LNCaP clone FGC (cell line): ENCODE results near the gene ATP8A2.
A peak's percentile ranks its signal among the peaks of the same experiment; 100 is the strongest.
"Not testable (repeated sequence)": the region's sequence is repeated elsewhere in the genome, so short reads cannot be mapped to it uniquely, and the experiment has no call there.

ENCODE experiments used
- DNase-seq: peaks from one replicate; pipeline ENCODE4 v3.0.0-alpha.2; 2011; ENCODE audit warnings: low read depth
- H3K4me3 ChIP-seq: 2 replicates; pipeline ENCODE4 v1.5.1; 2011; ENCODE audit warnings: mild to moderate bottlenecking, low read depth, low read length, control low read depth
- TF ChIP-seq, protein P1 (sequence below): IDR thresholded peaks from 2 replicates; pipeline ENCODE4 v1.5.1; 2012; ENCODE audit warnings: mild to moderate bottlenecking; ENCODE audit not compliant: control insufficient read depth, insufficient read depth; ENCODE audit errors: extremely low read depth

ATP8A2 gene

DNA sequence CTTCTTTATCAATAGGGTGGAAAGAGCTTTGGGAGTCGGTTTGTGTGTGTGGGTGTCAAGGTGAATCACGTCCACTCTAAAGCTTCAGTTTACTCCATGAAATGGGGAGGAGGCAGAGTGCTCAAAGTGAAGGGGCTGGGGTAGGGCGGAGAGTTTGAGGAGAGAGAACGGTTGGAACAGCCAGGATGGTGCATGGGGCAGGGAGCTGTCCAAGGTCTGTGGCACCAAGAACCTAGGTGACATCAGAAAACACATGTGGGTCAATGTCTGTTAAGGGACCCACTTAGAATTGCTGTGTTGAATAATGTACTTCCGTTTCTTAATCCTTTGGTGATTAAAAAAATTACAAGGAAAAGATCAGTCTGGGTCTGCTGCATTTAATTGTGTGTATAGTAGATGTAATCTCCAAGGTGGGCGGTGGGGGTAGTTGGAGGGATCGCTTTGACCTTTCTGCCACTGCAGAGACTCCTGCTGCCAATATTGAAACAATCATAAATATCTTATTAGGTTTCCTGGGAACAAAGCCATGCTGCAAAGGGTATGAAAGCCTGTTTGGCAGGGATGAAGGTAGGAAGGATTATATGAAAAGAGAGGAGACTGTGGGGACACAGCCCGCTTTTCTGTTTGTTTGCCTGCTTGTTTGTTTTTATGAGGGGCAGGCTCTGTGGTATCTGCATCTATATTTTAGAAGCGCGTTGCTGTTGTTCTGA is 122.3 kb downstream of the ATP8A2 start:
- TF ChIP-seq, protein P1, sequence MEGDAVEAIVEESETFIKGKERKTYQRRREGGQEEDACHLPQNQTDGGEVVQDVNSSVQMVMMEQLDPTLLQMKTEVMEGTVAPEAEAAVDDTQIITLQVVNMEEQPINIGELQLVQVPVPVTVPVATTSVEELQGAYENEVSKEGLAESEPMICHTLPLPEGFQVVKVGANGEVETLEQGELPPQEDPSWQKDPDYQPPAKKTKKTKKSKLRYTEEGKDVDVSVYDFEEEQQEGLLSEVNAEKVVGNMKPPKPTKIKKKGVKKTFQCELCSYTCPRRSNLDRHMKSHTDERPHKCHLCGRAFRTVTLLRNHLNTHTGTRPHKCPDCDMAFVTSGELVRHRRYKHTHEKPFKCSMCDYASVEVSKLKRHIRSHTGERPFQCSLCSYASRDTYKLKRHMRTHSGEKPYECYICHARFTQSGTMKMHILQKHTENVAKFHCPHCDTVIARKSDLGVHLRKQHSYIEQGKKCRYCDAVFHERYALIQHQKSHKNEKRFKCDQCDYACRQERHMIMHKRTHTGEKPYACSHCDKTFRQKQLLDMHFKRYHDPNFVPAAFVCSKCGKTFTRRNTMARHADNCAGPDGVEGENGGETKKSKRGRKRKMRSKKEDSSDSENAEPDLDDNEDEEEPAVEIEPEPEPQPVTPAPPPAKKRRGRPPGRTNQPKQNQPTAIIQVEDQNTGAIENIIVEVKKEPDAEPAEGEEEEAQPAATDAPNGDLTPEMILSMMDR, result no peak
- DNase-seq, result peak; percentile 85
- no peak overlapping the region for H3K4me3 ChIP-seq

DNA sequence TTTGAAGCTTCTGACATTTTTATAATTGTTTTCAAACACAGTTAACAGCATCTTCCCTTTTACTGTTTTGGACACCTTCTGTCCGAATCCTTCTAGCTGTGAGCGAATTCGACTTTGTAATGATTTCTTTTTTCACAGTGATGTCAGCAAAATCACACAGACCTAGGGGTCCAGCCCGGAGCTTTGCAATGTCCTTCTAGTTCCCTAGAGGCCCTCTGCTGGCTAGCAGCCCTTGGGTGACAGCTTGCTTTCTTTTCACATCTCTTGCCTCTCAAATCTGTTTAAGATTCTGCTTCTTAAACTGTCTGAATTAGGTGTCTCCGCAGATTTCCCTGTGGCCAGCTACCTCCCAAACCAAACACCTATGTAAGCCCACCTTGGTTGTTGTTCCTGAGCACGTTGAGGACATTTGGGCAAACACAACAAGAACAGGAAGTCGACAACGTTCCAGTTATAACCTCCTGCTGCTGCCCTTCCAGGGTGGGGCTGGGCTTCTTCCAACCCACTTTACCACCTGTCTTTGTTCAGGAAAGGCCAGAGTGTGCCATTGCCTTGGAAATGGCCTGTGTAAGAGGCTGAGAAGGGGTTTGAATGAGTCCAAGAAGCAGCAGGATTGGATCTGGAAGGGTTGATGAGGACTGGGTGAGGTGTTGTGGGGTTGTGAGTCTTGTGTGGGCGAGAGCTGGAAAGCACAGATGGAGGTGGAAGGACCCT is 123.1 kb downstream of the ATP8A2 start:
- TF ChIP-seq, protein P1, result peak; percentile 35; the same call in 1 of the 2 replicates
- 0 out of 2 replicates have a peak overlapping the region, but pooled peaks have one; percentile 13 for H3K4me3 ChIP-seq
- peak; percentile 55 for DNase-seq

DNA sequence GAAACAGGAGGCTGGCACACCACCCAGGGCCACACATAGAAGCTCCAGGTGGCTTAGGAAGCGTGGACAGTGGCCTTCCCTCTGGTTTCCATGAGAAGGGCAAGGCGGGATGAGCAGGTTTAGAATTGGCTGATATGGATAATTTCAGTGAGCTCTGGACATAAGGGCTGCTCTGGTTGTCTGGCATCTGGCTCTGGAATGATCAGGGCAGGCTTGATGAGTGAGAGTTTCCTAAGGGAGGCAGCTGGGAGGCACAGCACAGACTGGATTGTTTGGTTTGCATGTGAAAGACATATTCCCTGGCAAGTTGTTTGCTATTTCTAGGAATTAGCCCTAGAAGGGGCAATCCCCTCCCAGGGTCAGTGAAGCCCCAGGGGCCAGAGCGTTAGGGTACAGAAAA is 129.5 kb downstream of the ATP8A2 start:
- H3K4me3 ChIP-seq, result no peak overlapping the region
- DNase-seq, result no peak
- TF ChIP-seq, protein P1, result no peak

DNA sequence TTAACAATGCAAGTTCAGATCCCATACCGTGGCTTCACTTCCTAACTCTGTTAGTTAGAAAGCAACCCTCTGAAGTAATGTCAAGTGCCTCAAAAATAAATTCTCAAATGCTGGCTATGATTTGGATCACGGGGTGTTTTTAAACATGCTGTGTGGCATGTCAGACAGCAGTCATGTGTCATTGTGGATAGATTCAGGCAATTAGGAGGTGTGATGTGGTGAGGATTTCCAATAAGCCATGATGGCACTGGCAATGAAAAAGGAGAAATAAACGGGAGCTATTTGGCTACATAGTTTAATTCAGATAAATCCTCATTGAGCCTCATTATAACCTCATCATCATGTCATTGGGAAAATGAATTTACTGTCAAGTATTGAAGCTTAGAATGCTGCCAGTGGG is 130.3 kb downstream of the ATP8A2 start:
- TF ChIP-seq, protein P1, result no peak
- no peak for DNase-seq

DNA sequence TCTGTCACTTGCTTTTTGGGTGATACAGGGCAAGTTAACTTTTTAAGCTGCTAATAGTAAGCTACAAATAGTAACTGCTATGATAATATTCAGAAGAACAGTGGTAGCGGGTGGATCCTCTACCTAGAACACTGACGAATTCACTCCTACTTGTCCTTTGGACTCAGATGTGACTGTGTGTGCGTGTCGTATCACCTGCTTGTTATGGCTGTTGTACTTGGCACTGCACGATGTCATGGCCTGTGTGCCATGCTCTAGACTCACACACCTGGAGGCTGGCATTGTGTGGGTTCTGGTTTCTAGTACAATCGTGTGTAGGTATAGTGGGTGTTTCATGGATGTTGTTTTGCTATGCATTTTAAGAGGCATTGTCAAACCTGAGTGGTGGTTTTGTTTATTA is 130.8 kb downstream of the ATP8A2 start:
- TF ChIP-seq, protein P1, result no peak
- H3K4me3 ChIP-seq, result no peak overlapping the region
- DNase-seq, result no peak

More for the DNA sequence above, 130.3 kb downstream of the ATP8A2 start:
- no peak overlapping the region for H3K4me3 ChIP-seq

DNA sequence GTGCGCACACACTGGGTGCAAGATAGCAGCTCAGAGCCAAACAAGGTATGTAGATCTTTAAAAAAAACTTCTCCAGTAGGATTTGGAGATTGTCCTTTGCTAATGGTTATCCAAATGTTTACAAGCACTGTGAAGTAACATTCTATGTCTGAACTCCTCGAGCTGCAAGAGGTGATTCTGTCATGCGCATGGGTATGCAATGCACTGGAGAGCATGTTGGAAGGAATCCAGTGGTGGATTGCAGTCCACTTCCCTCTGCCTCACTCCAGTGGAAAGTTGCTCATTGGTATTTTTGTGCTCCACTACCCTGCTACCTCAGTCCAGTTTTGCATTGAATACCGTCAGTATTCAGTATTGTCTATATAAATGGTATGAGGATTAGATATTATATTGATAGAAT is 132.1 kb downstream of the ATP8A2 start:
- H3K4me3 ChIP-seq, result no peak overlapping the region
- DNase-seq, result no peak
- TF ChIP-seq, protein P1, result no peak

DNA sequence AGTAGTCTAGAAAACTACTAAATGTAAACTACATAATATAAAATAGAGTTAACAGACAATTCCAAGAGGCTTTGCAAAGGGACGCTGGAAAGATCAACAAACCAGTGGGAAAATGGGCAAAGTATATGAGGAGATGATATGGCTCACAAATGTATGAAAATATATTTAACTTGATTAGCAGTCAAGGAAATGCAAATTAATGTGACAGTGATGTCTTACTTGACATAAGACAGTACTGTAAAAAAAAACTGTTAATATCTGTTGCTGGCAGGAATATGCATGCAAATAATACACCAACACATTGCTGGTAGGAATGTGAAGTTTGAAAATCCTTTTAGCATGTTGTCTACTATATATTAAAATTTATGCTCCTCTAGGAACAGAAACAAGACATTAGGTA is 136.1 kb downstream of the ATP8A2 start:
- TF ChIP-seq, protein P1, result no peak
- no peak overlapping the region for H3K4me3 ChIP-seq
- no peak for DNase-seq

DNA sequence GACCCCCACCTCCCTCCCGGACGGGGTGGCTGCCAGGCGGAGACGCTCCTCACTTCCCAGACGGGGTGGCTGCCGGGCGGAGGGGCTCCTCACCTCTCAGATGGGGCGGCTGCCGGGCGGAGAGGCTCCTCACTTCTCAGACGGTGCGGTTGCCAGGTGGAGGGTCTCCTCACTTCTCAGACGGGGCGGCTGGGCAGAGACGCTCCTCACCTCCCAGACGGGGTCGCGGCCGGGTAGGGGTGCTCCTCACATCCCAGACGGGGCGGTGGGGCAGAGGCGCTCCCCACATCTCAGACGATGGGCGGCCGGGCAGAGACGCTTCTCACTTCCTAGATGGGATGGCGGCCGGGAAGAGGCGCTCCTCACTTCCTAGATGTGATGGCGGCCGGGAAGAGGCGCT is 141.3 kb downstream of the ATP8A2 start:
- not testable (repeated sequence) for DNase-seq, H3K4me3 ChIP-seq
